ACC112 (cell line): Measurements from ENCODE around the gene C1orf159.

ENCODE experiments used
- H2AFZ ChIP-seq: fragments of 200-600 bp; sonication (generic); one replicate; pipeline ENCODE4 v1.6.0; 2017; ENCODE audit warnings: antibody characterized with exemption, low read length; ENCODE audit not compliant: unreplicated experiment
- H3K27ac ChIP-seq: fragments of 200-600 bp; sonication (generic); 2 replicates; pipeline ENCODE4 v1.5.1; 2014; ENCODE audit warnings: low read depth, mild to moderate bottlenecking, antibody characterized with exemption, low read length, moderate library complexity
- H3K27me3 ChIP-seq: fragments of 200-600 bp; sonication (generic); 2 replicates; pipeline ENCODE4 v1.6.1; 2014; ENCODE audit warnings: mild to moderate bottlenecking, antibody characterized with exemption, low read length, moderate library complexity, mixed read lengths; ENCODE audit not compliant: insufficient read depth
- H3K36me3 ChIP-seq: fragments of 200-600 bp; sonication (generic); 2 replicates; pipeline ENCODE4 v1.6.1; 2016; ENCODE audit warnings: mild to moderate bottlenecking, antibody characterized with exemption, low read length, moderate library complexity, mixed read lengths; ENCODE audit not compliant: insufficient read depth
- H3K4me1 ChIP-seq: fragments of 200-600 bp; sonication (generic); one replicate; pipeline ENCODE4 v1.6.1; 2016; ENCODE audit warnings: low read length, mixed read lengths; ENCODE audit not compliant: insufficient read depth, unreplicated experiment, control insufficient read depth
- H3K4me3 ChIP-seq: fragments of 200-600 bp; sonication (generic); 2 replicates; pipeline ENCODE4 v1.5.1; 2014; ENCODE audit warnings: mild to moderate bottlenecking, low read depth, low read length
- H3K79me2 ChIP-seq: fragments of 200-600 bp; sonication (generic); one replicate; pipeline ENCODE4 v1.6.0; 2016; ENCODE audit warnings: low read length; ENCODE audit not compliant: control insufficient read depth, unreplicated experiment, insufficient read depth

C1orf159 gene

GRCh38 chr1:1122078-1122811 is 6.4 kb upstream of the C1orf159 start:
- H3K4me3 ChIP-seq: peak overlapping the region; percentile 43
- peak overlapping the region; percentile 55 for H2AFZ ChIP-seq
- H3K4me1 ChIP-seq: peaks cover 3% of the 10 kb centered on the region
- peaks cover 23% of the 10 kb centered on the region for H3K27me3 ChIP-seq
- H3K27ac ChIP-seq: no peak overlapping the region
- H3K36me3 ChIP-seq: no peaks in the 10 kb centered on the region
- no peaks in the 10 kb centered on the region for H3K79me2 ChIP-seq

DNA sequence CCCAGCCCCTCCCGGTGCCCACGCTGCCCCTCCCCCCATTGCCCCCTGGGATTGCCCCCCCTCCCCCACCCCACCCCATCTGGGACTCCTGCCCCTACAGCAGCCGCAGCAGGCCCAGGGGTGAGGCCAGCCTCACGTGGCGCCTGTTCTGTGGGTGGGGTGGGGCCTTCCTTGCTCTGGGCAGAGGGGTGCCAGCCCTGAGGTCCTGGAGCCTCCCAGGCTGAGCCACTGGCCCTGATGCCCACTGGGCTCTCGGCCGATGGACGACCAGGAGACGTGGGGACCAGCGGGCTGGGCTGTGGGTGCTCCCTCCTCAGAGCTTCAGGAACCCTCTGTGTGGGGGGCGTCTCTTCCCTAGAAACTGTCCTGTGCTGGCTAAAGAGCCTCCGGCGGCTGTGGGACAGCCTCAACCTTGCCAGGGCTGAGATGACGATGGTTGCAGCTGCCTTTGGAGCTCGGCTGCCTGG is 5.8 kb upstream of the C1orf159 start:
- H3K27ac ChIP-seq: no peak overlapping the region
- peak overlapping the region; percentile 39; the same call in 1 of the 2 replicates for H3K4me3 ChIP-seq
- no peaks in the 10 kb centered on the region for H3K79me2 ChIP-seq
- H2AFZ ChIP-seq: no peak overlapping the region
- peaks cover 3% of the 10 kb centered on the region for H3K4me1 ChIP-seq
- H3K36me3 ChIP-seq: no peaks in the 10 kb centered on the region
- peaks cover 25% of the 10 kb centered on the region for H3K27me3 ChIP-seq

GRCh38 chr1:1120866-1121591 is 5.1 kb upstream of the C1orf159 start:
- no peak overlapping the region for H3K27ac ChIP-seq
- H3K4me1 ChIP-seq: peaks cover 3% of the 10 kb centered on the region
- no peak overlapping the region for H3K4me3 ChIP-seq
- no peaks in the 10 kb centered on the region for H3K79me2 ChIP-seq
- H2AFZ ChIP-seq: no peak overlapping the region
- H3K27me3 ChIP-seq: peaks cover 25% of the 10 kb centered on the region
- no peaks in the 10 kb centered on the region for H3K36me3 ChIP-seq

DNA sequence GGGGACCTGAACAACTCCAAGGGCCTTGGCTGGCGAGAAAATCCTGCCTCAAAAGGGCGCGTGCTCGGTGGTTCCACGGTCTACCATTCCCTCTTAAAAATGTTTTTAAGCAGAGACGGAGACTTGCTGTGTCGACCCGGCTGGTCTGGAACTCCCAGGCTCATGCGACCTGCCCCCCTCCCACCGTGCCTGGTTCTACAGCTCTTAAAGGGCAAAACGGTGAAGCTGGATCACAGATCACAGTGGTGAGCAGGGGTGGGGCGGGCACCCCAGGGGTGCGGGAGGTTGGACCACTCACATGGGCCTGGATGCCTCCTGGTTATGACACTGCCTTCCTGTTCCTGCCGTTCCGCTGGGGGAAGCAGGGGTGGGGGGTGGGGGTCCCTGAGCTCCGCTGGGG is 4.2 kb upstream of the C1orf159 start:
- H3K79me2 ChIP-seq: peaks cover 1% of the 10 kb centered on the region
- H3K27ac ChIP-seq: no peak overlapping the region
- H2AFZ ChIP-seq: no peak overlapping the region
- no peak overlapping the region for H3K4me3 ChIP-seq
- peaks cover 3% of the 10 kb centered on the region for H3K4me1 ChIP-seq
- no peaks in the 10 kb centered on the region for H3K36me3 ChIP-seq
- H3K27me3 ChIP-seq: peaks cover 25% of the 10 kb centered on the region

DNA sequence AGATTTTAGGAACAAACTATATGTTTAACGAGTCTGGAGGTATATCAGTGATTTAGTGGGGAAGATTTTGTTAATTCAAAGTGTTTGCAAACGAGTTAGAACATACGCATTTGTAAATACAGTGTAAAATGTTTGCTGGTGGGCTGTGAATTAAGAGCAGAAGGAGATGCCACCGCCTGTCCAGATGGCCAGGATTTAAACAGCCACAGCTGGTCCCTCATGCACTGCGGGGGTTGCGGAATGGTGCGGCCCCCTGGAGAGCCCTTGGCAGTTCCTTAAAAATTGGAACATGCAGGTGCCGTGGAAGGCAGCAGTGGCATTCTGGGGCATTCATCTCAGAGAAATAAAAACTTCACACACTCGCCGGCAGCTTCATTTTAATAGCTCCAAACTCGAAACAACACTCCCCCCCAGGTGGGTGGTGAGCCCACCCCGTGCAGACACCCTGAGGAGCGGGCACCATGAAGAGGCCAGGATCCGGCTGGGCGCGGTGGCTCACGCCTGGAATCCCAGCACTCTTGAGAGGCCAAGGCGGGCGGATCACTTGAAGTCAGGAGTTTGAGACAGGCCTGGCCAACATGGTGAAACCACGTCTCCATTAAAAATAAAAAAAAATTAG is 3.5 kb upstream of the C1orf159 start:
- Histone ChIP-seq H3K4me3 (no peak overlapping the region), H3K27me3 (peaks cover 25% of the 10 kb centered on the region), H3K79me2 (peaks cover 4% of the 10 kb centered on the region), H3K27ac (no peak overlapping the region), H2AFZ (no peak overlapping the region), H3K4me1 (peaks cover 3% of the 10 kb centered on the region), H3K36me3 (no peaks in the 10 kb centered on the region)

- peaks cover 3% of the 10 kb centered on the region for H3K4me1 ChIP-seq
- no peak overlapping the region for H3K27ac ChIP-seq
- H3K4me3 ChIP-seq: no peak overlapping the region
- no peaks in the 10 kb centered on the region for H3K36me3 ChIP-seq
- H3K79me2 ChIP-seq: peaks cover 6% of the 10 kb centered on the region
- no peak overlapping the region for H2AFZ ChIP-seq
- H3K27me3 ChIP-seq: peaks cover 25% of the 10 kb centered on the region
Observed at GRCh38 chr1:1118876-1119220, 3.0 kb upstream of the C1orf159 start.

DNA sequence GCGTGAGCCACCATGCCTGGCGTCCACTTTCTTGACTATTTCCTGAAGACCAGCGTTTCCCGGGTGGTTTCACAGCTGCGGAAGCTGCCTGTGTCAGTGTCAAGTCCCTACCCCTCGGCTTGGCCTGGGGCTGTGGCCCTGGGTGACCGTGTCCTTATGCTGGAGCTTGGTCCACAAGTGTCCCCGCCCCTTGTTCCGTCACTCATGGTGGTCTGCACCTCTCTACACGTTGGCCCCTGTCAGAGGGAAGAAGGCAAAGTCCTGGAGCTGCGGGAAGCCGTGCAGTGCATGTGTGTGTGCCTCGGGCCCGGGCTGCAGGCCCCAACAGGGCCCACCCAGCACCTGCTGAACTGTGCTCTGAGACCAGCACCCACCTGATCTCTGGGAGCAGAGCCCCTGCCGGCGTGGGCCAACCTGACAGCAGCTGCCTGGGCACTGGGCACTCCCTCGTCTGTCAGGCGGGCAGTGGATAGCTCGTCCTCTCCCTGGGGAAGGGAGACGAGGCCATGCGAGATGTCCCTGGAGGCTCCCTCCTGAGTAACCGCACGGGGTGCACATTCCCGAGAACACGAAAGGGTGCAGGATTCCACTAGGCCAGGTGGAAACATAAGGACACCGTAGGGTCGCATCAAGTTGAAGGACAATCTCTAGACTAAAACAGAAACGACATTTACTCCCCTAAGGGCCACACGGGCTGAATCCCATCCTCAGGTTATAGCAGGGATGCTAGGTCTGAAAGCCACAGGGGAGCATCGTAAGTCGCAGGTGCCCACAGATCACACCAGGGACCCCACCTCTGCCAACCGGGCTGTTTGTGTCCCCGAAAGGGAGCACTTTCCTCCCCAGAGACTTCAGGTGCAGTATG is 2.4 kb upstream of the C1orf159 start:
- Histone ChIP-seq H3K36me3 (peaks cover 4% of the 10 kb centered on the region; the same call in 1 of the 2 replicates), H3K4me1 (peaks cover 3% of the 10 kb centered on the region), H2AFZ (no peak overlapping the region), H3K4me3 (no peak overlapping the region), H3K27ac (no peak overlapping the region), H3K79me2 (peaks cover 8% of the 10 kb centered on the region), H3K27me3 (peaks cover 25% of the 10 kb centered on the region)

GRCh38 chr1:1117469-1117831 is 1.6 kb upstream of the C1orf159 start:
- Histone ChIP-seq H3K4me3 (no peak overlapping the region), H3K79me2 (peaks cover 10% of the 10 kb centered on the region), H2AFZ (no peak overlapping the region), H3K27ac (no peak overlapping the region), H3K36me3 (peaks cover 10% of the 10 kb centered on the region; the same call in 1 of the 2 replicates), H3K4me1 (peaks cover 3% of the 10 kb centered on the region), H3K27me3 (peaks cover 20% of the 10 kb centered on the region)

DNA sequence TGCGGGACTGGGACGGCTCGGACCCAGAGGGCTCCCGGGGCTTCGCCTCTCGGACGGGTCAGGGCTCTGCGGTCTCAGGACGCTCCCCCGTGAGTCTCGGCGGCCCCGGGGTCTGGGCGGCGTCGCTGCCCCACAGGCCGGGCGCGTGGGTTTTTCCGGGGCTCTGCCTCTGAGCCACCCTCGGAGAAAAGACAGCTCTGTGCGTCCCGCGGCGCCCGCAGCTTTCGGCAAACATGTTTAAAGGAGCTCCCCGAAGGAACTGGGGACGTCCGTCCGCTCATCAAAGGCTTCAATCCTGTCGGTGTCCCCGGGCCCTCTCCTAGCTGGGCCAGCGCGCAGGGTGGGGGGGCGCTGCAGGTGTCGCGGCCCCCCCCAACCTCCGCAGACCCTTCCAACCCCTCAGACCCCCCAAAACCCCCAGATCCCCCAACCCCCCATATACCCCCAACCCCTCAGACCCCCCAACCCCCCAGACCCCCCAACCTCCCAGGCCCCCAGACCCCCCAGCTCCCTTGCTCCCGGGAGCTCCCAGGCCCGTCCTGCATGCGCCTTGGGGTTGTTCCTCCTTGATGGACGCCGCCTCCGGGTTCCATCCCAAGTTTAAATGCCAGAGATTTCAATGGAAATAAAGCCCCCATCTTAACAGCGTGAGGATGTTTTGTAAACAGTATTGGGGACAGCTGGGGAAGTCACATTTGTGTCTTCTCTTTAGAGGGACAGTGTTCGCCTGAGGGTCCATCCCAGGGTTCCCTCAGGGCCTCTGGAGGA is 996 bp upstream of the C1orf159 start:
- Histone ChIP-seq H2AFZ (peak overlapping the region; percentile 75), H3K27me3 (peaks cover 20% of the 10 kb centered on the region), H3K36me3 (peaks cover 11% of the 10 kb centered on the region; the same call in 1 of the 2 replicates), H3K4me1 (peaks cover 3% of the 10 kb centered on the region), H3K27ac (no peak overlapping the region), H3K79me2 (peaks cover 10% of the 10 kb centered on the region), H3K4me3 (peak overlapping the region; percentile 94)
